OCI-LY7 (cell line): ENCODE data around the gene CNBD2. TPM values are rescaled to one million over a fixed set of nuclear protein-coding genes. Genes with fewer than 3 reads are reported as not detected.

Source experiments
- Bru-seq: library from RNA; stranded (reverse); fragments of 400-500 nt; gene quantifications from one replicate; lab custom pipeline; 2021; lab: Mats Ljungman, UMichigan
- BruChase-seq, 2 experiments: library from RNA; stranded (reverse); fragments of 400-500 nt; gene quantifications; one replicate each; lab custom pipeline; 2021; lab: Mats Ljungman, UMichigan
- BruUV-seq: library from RNA; stranded (reverse); fragments of 400-500 nt; replicated peaks from 2 replicates; lab custom pipeline; 2021; lab: Mats Ljungman, UMichigan
- CTCF ChIA-PET: fragments of 300-600 bp; sonication (Branson Sonifier 250); formaldehyde crosslinking; loops from one replicate; lab custom pipeline; 2022; ENCODE audit warnings: antibody characterized with exemption; ENCODE audit not compliant: unreplicated experiment; lab: Charles Lee
- POLR2A ChIA-PET: fragments of 300-600 bp; sonication (Branson Sonifier 250); formaldehyde crosslinking; loops from one replicate; lab custom pipeline; 2022; ENCODE audit warnings: antibody characterized with exemption; lab: Charles Lee
- DNase-seq: peaks from one replicate; pipeline ENCODE4 v3.0.0-alpha.2; 2015; ENCODE audit warnings: low spot score
- H2AFZ ChIP-seq: fragments of 200-600 bp; sonication (generic), shearing (Covaris generic); 2 replicates; pipeline ENCODE4 v1.6.1; 2014; ENCODE audit warnings: mild to moderate bottlenecking, antibody characterized with exemption, low read length, moderate library complexity
- H3K27ac ChIP-seq: fragments of 200-600 bp; sonication (generic); 2 replicates; pipeline ENCODE4 v1.5.1; 2014; ENCODE audit warnings: mixed run types, low read depth, mild to moderate bottlenecking, moderate library complexity, low read length, inconsistent platforms; ENCODE audit not compliant: poor library complexity, severe bottlenecking
- H3K36me3 ChIP-seq: fragments of 200-600 bp; sonication (generic); 2 replicates; pipeline ENCODE4 v1.6.1; 2014; ENCODE audit warnings: mild to moderate bottlenecking, antibody characterized with exemption, low read length, moderate library complexity, mixed read lengths; ENCODE audit not compliant: insufficient read depth
- H3K4me1 ChIP-seq: fragments of 200-600 bp; sonication (generic); 2 replicates; pipeline ENCODE4 v1.5.1; 2014; ENCODE audit warnings: mild to moderate bottlenecking, low read length; ENCODE audit not compliant: insufficient read depth, poor library complexity, severe bottlenecking
- H3K4me2 ChIP-seq: fragments of 200-600 bp; sonication (generic); 2 replicates; pipeline ENCODE4 v1.6.1; 2014; ENCODE audit warnings: mild to moderate bottlenecking, low read length
- H3K4me3 ChIP-seq: fragments of 200-600 bp; sonication (generic); 2 replicates; pipeline ENCODE4 v1.5.1; 2014; ENCODE audit warnings: mild to moderate bottlenecking, low read depth, low read length; ENCODE audit not compliant: poor library complexity, severe bottlenecking
- H3K79me2 ChIP-seq: fragments of 200-600 bp; sonication (generic); 2 replicates; pipeline ENCODE4 v1.6.1; 2016; ENCODE audit warnings: low read depth, mild to moderate bottlenecking, low read length, moderate library complexity, mixed read lengths; ENCODE audit not compliant: insufficient read depth
- H3K9me2 ChIP-seq: fragments of 200-600 bp; sonication (generic); 2 replicates; pipeline ENCODE4 v1.6.1; 2016; ENCODE audit warnings: mild to moderate bottlenecking, low read length, mixed read lengths; ENCODE audit not compliant: insufficient read depth
- H3K9me3 ChIP-seq: fragments of 200-600 bp; sonication (generic); 2 replicates; pipeline ENCODE4 v1.6.1; 2014; ENCODE audit warnings: mild to moderate bottlenecking, mixed run types, low read length, mixed read lengths
- H4K20me1 ChIP-seq: fragments of 200-600 bp; sonication (generic); 2 replicates; pipeline ENCODE4 v1.6.1; 2014; ENCODE audit warnings: mild to moderate bottlenecking, antibody characterized with exemption, low read length, moderate library complexity, mixed read lengths; ENCODE audit not compliant: insufficient read depth
- CTCF ChIP-seq: fragments of 200-600 bp; sonication (generic); conservative IDR thresholded peaks from 2 replicates; pipeline ENCODE4 v1.5.1; 2014; ENCODE audit warnings: mild to moderate bottlenecking, antibody characterized with exemption, low read length, moderate library complexity, mixed read lengths
- EZH2phosphoT487 ChIP-seq: fragments of 200-600 bp; sonication (generic); IDR thresholded peaks from 2 replicates; pipeline ENCODE4 v1.6.1; 2018; ENCODE audit warnings: low read depth, borderline replicate concordance, mild to moderate bottlenecking, mixed run types, antibody characterized with exemption, low read length, moderate library complexity, mixed read lengths
- intact Hi-C: fragments of 100-400 bp; cut with micrococcal nuclease; formaldehyde crosslinking; loops from one replicate; pipeline ENCODE4 v1.10.0; 2022; ENCODE audit not compliant: unreplicated experiment
- long read RNA-seq: library from polyadenylated mRNA; stranded (forward); transcript quantifications from one replicate; pipeline ENCODE4 v2.0.0, GENCODE V29; 2022
- total RNA-seq, 2 experiments: library from RNA; depleted of rRNA in 1 of 2; stranded (reverse); fragments of >200 nt in 1 of 2; shearing (Covaris generic) in 1 of 2; gene quantifications; 2 replicates each; pipeline ENCODE4 v1.2.3, GENCODE V29; 2014 to 2022

Gene CNBD2
- total RNA-seq (2014; rRNA removed; shearing (Covaris generic)) (10.4 and 14.9 TPM in 2 replicates), total RNA-seq (2022) (10.2 and 10.5 TPM in 2 replicates), Bru-seq, nascent RNA (percentile 21 among the genes with signal in this experiment), BruChase-seq, experiment 1, labeled RNA remaining after a 6-hour chase (percentile 18 among the genes with signal in this experiment), BruChase-seq, experiment 2, labeled RNA remaining after a 2-hour chase (percentile 16 among the genes with signal in this experiment)
- long read RNA-seq, transcript CNBD2-206 (1 exons, 662 nt) = major isoform, 17 of 17 reads
- long read RNA-seq, partial matches to known transcripts = 0 of 17 reads
- long read RNA-seq, other reads (novel, unspliced or antisense) = 0 of 17 reads

GRCh38 chr20:35967979-35968640 lies at the start of gene CNBD2:
CNBD2 (plus strand) TSS chr20:35968590; CDS start chr20:35968763, 173 bp downstream.
- no peak for DNase-seq
- H3K79me2 ChIP-seq = no peaks in the 10 kb centered on the region
- H2AFZ ChIP-seq = no peak within 1 kb of the TSS
- no peak within 1 kb of the TSS for H3K27ac ChIP-seq
- no peak within 1 kb of the TSS for H3K4me2 ChIP-seq
- no TSS peak for BruUV-seq
- no peak for TF ChIP-seq EZH2phosphoT487
- no peak for TF ChIP-seq CTCF
- peaks cover 4% of the 10 kb centered on the region for H3K4me1 ChIP-seq
- POLR2A ChIA-PET = interaction anchor here (0.5 to 1.3 kb wide), 2 partner anchors 13 to 123 kb away, joined by 3 to 5 read pairs; partner anchors contain the start of gene SCAND1
- no peak within 1 kb of the TSS for H3K4me3 ChIP-seq
- no peaks in the 10 kb centered on the region for H3K9me3 ChIP-seq
- intact Hi-C loops = no loop called here
- H3K9me2 ChIP-seq = no peaks in the 10 kb centered on the region
- no peaks in the 10 kb centered on the region for H4K20me1 ChIP-seq
- CTCF ChIA-PET = interaction anchor here (0.6 kb wide), 1 partner anchor 49 kb away, joined by 5 read pairs; no protein-coding TSS in a partner anchor
- H3K36me3 ChIP-seq = no peaks in the 10 kb centered on the region

GRCh38 chr20:35920523-35920922 lies 47.9 kb upstream of the CNBD2 start:
- CTCF ChIA-PET = no interaction called here
- no peak overlapping the region for H3K27ac ChIP-seq
- no peaks in the 10 kb centered on the region for H3K79me2 ChIP-seq
- no peak overlapping the region for H2AFZ ChIP-seq
- H3K9me2 ChIP-seq = no peaks in the 10 kb centered on the region
- TSS peak; percentile 18 for BruUV-seq
- TF ChIP-seq EZH2phosphoT487 = no peak
- intact Hi-C loops = no loop called here
- POLR2A ChIA-PET = no interaction called here
- no peak overlapping the region for H3K4me3 ChIP-seq
- DNase-seq = no peak
- H3K36me3 ChIP-seq = peaks cover 48% of the 10 kb centered on the region
- no peaks in the 10 kb centered on the region for H4K20me1 ChIP-seq
- H3K9me3 ChIP-seq = no peaks in the 10 kb centered on the region
- no peak overlapping the region for H3K4me2 ChIP-seq
- no peaks in the 10 kb centered on the region for H3K4me1 ChIP-seq

DNA sequence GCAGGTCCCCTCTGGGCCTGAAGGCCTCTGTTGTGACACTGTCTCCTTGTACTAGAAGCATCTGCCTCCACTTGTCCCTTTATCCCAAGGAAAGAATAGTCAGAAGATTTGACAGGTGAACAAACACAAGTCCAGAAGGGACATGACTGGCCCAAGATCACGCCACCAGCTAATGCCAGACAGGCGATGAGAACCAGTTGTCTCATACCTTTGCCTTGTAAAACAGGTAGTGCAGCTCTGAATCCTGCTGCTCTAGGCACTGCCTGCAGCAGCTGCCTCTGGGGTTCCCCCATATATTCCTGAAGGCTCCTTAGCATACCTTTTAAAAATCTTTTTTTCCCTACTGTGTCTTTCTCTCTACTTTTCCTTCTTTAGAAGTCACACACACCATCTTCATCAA lies 39.1 kb upstream of the CNBD2 start:
- POLR2A ChIA-PET = no interaction called here
- TF ChIP-seq CTCF = no peak
- TF ChIP-seq EZH2phosphoT487 = no peak
- H3K36me3 ChIP-seq = peaks cover 57% of the 10 kb centered on the region
- DNase-seq = no peak
- no peaks in the 10 kb centered on the region for H3K9me3 ChIP-seq
- H3K4me1 ChIP-seq = no peaks in the 10 kb centered on the region
- CTCF ChIA-PET = no interaction called here
- no peak overlapping the region for H2AFZ ChIP-seq
- H3K4me3 ChIP-seq = no peak overlapping the region
- H3K4me2 ChIP-seq = no peak overlapping the region
- no peaks in the 10 kb centered on the region for H4K20me1 ChIP-seq
- H3K79me2 ChIP-seq = no peaks in the 10 kb centered on the region
- H3K27ac ChIP-seq = no peak overlapping the region
- intact Hi-C loops = no loop called here
- no TSS peak for BruUV-seq
- H3K9me2 ChIP-seq = no peaks in the 10 kb centered on the region
